ENCODE data around the gene FOXM1. TPM values are rescaled to one million over a fixed set of nuclear protein-coding genes. Genes with fewer than 3 reads are reported as not detected.

The FOXM1 gene
- total and polyA plus RNA-seq, 10 of the 15 experiments (the other 5 are each of a cell fraction or from before 2014, with no cell fraction given): 15.1 to 63.2 (median 34.2) TPM

GRCh38 chr12:2890388-2891239 is 13.6 kb upstream of the FOXM1 start, which contains the start of gene TULP3 (continued):
- TF ChIP-seq CUX1 (IDR thresholded peaks at IDR 0.05; ENCODE audit: insufficient replicate concordance, low read depth, low read length) (no peak), SREBF2 (IDR thresholded peaks at IDR 0.05; ENCODE audit: low read length) (no peak), YY1 (IDR thresholded peaks at IDR 0.05; ENCODE audit: low read depth, low read length) (peak; percentile 34), POLR2AphosphoS2 (IDR thresholded peaks at IDR 0.05; ENCODE audit: low read depth, low read length) (no peak; the same call in 1 of the 2 replicates), ESRRA (IDR thresholded peaks at IDR 0.05; ENCODE audit: low read length) (no peak), HDGF (IDR thresholded peaks at IDR 0.05) (peak; percentile 84)

Data from GM12878 (cell line).